HepG2 (cell line): ENCODE measurements around the gene ZNF524. TPM values are rescaled to one million over a fixed set of nuclear protein-coding genes. Genes with fewer than 3 reads are reported as not detected.

Source experiments
- ATAC-seq: fragments of 200-7000 bp; cut with Tn5 transposase; 3 replicates; pipeline ENCODE4 v1.9.1; 2020; ENCODE audit warnings: mild to moderate bottlenecking, moderate library complexity
- BruUV-seq: library from RNA; stranded (reverse); fragments of 400-500 nt; replicated peaks from 2 replicates; lab custom pipeline; 2021; lab: Mats Ljungman, UMichigan
- CTCF ChIA-PET: fragments of 300-600 bp; formaldehyde crosslinking; extraction: SDS; loops from one replicate; lab custom pipeline; 2021; ENCODE audit warnings: low total read pairs, inconsistent platforms, low intra/inter-chr PET ratio; lab: Yijun Ruan, JAX
- POLR2A ChIA-PET: fragments of 350-600 bp; sonication (Branson Sonifier 250); formaldehyde crosslinking; loops from one replicate; lab custom pipeline; 2020; ENCODE audit warnings: antibody characterized with exemption, inconsistent platforms; lab: Yijun Ruan, JAX
- DNase-seq: peaks from one replicate; pipeline ENCODE4 v3.0.0-alpha.2; 2015; ENCODE audit warnings: low spot score
- FAIRE-seq: peaks from 3 replicates; lab custom pipeline; 2011; peaks lifted over from hg19 to GRCh38; lab: Jason Lieb, UNC
- H2AFZ ChIP-seq: one replicate; pipeline ENCODE4 v1.6.1; 2011; ENCODE audit warnings: low read length, inconsistent platforms
- H3K27ac ChIP-seq: fragments of 300-600 bp; 3 replicates; pipeline ENCODE4 v1.8.0; 2011; ENCODE audit warnings: mixed run types, mild to moderate bottlenecking, mixed read lengths, low read length, inconsistent platforms; ENCODE audit not compliant: insufficient read depth; ENCODE audit errors: extremely low read length
- H3K27me3 ChIP-seq, 2 experiments: fragments of 200-600 bp in 1 of 2; 2 replicates in 1 of 2; 3 replicates in 1 of 2; pipeline versions ENCODE4 v1.6.0 to v1.8.0; 2011; ENCODE audit warnings: low read length in 2 of 2, mild to moderate bottlenecking in 2 of 2, moderate library complexity in 2 of 2, inconsistent platforms in 1 of 2; ENCODE audit not compliant: insufficient read depth in 2 of 2, control insufficient read depth in 1 of 2
- H3K36me3 ChIP-seq, 2 experiments: fragments of 200-600 bp in 1 of 2; replicated peaks in 1 of 2; 2 replicates in 1 of 2; 3 replicates in 1 of 2; pipeline versions ENCODE4 v1.5.1 to v1.8.0; 2011; ENCODE audit warnings: low read length in 2 of 2, inconsistent platforms in 1 of 2; ENCODE audit not compliant: insufficient read depth in 2 of 2, control insufficient read depth in 1 of 2
- H3K4me1 ChIP-seq: 2 replicates; pipeline ENCODE4 v1.5.1; 2012; ENCODE audit warnings: low read length, inconsistent platforms; ENCODE audit not compliant: insufficient read depth
- H3K4me2 ChIP-seq: 2 replicates; pipeline ENCODE4 v1.6.0; 2011; ENCODE audit warnings: low read depth, low read length, inconsistent platforms
- H3K4me3 ChIP-seq, 3 experiments: fragments of 200-600 bp in 1 of 3; sonication (generic), shearing (Covaris generic) in 1 of 3; replicated peaks in 1 of 3; 2 replicates each; pipeline ENCODE4 v1.5.1; 2011 to 2016; ENCODE audit warnings: low read length in 3 of 3, inconsistent platforms in 2 of 3, low read depth in 2 of 3, mild to moderate bottlenecking in 2 of 3, control low read depth in 1 of 3, mixed read lengths in 1 of 3; ENCODE audit not compliant: insufficient read depth in 1 of 3
- H3K79me2 ChIP-seq: one replicate; pipeline ENCODE4 v1.6.1; 2011; ENCODE audit warnings: low read length, inconsistent platforms; ENCODE audit not compliant: insufficient read depth
- H3K9ac ChIP-seq: 2 replicates; pipeline ENCODE4 v1.6.0; 2011; ENCODE audit warnings: mild to moderate bottlenecking, low read depth, low read length, inconsistent platforms; ENCODE audit not compliant: insufficient read depth
- H3K9me3 ChIP-seq: 2 replicates; pipeline ENCODE4 v1.5.1; 2012; ENCODE audit warnings: mild to moderate bottlenecking, low read length
- H4K20me1 ChIP-seq: 2 replicates; pipeline ENCODE4 v1.6.0; 2011; ENCODE audit warnings: inconsistent platforms, mild to moderate bottlenecking, low read length, moderate library complexity; ENCODE audit not compliant: insufficient read depth
- ETV6 ChIP-seq: sonication (generic); formaldehyde crosslinking; conservative IDR thresholded peaks from 2 replicates; pipeline ENCODE4 v1.4.0; 2020; ENCODE audit warnings: missing genetic modification reagents
- FOXA1 ChIP-seq, 2 experiments: fragments of 450-650 bp in 1 of 2; sonication (generic) in 1 of 2; formaldehyde crosslinking in 1 of 2; IDR thresholded peaks; 2 replicates each; pipeline versions ENCODE4 v1.4.0 to v1.6.1; 2016 to 2020; ENCODE audit warnings: missing genetic modification reagents in 1 of 2
- FOXA3 ChIP-seq: IDR thresholded peaks from 2 replicates; pipeline ENCODE4 v1.6.1; 2016; ENCODE audit warnings: missing genetic modification reagents, missing compliant biosample characterization
- NCOA1 ChIP-seq: sonication (generic); formaldehyde crosslinking; IDR thresholded peaks from 2 replicates; pipeline ENCODE4 v1.9.0; 2021; ENCODE audit warnings: missing genetic modification reagents
- SMC3 ChIP-seq: IDR thresholded peaks from 2 replicates; pipeline ENCODE4 v1.6.1; 2011; ENCODE audit warnings: low read length, improper control_type of control experiment
- STAG1 ChIP-seq: sonication (generic); formaldehyde crosslinking; IDR thresholded peaks from 2 replicates; pipeline ENCODE4 v1.4.0; 2020; ENCODE audit warnings: missing genetic modification reagents
- ZNF136 ChIP-seq: sonication (generic); formaldehyde crosslinking; IDR thresholded peaks from 2 replicates; pipeline ENCODE4 v1.8.1; 2022; ENCODE audit warnings: low read depth, mild to moderate bottlenecking, moderate library complexity, missing genetic modification reagents
- WGBS: methylation state at CpG from one replicate; pipeline ENCODE4 v1.1.6; 2017; ENCODE audit warnings: low lambda C conversion rate; 5-methylcytosine and 5-hydroxymethylcytosine counted together
- in situ Hi-C: cut with HindIII; loops from 2 replicates; pipeline ENCODE4 v1.10.0; 2017; ENCODE audit warnings: low pct_unique_long_range_greater_than_20kb; ENCODE audit not compliant: extremely low pct_ligation_motif_present
- intact Hi-C: fragments of 100-400 bp; cut with micrococcal nuclease; formaldehyde crosslinking; loops from one replicate; pipeline ENCODE4 v1.10.0; 2022; ENCODE audit not compliant: unreplicated experiment
- polyA plus RNA-seq, 8 experiments: library from polyadenylated mRNA; depleted of rRNA in 3 of 8; stranded (reverse) in 7 of 8; unstranded in 1 of 8; fragments of >200 nt; fragmentation: Illumina TruSeq in 4 of 8; extraction: Trizol in 4 of 8; gene quantifications; 2 replicates each; pipeline versions ENCODE4 v1.2.1 to v1.2.3, GENCODE V29; 2011 to 2016; ENCODE audit warnings: low read depth in 4 of 8, missing spikeins in 1 of 8, mixed read lengths in 1 of 8; ENCODE audit not compliant: insufficient read depth in 1 of 8
- total RNA-seq, 5 experiments: library from RNA; depleted of rRNA; stranded (reverse); fragments of >200 nt; fragmentation: Illumina TruSeq; extraction: Trizol; gene quantifications; 2 replicates each; pipeline ENCODE4 v1.2.3, GENCODE V29; 2016; ENCODE audit warnings: low read depth in 1 of 5
- TF ChIP-seq, protein P1 (sequence below): sonication (generic); formaldehyde crosslinking; IDR thresholded peaks from 2 replicates; pipeline ENCODE4 v1.4.0; 2020; ENCODE audit warnings: missing genetic modification reagents, borderline replicate concordance
- TF ChIP-seq, protein P2 (sequence below): sonication (generic); formaldehyde crosslinking; IDR thresholded peaks from 2 replicates; pipeline ENCODE4 v1.8.0; 2023; ENCODE audit warnings: mild to moderate bottlenecking, missing genetic modification reagents
- TF ChIP-seq, protein P3 (sequence below): sonication (generic); formaldehyde crosslinking; IDR thresholded peaks from 2 replicates; pipeline ENCODE4 v1.5.1; 2020; ENCODE audit warnings: mild to moderate bottlenecking, moderate library complexity, missing genetic modification reagents
- TF ChIP-seq, protein P4 (sequence below): sonication (generic); formaldehyde crosslinking; IDR thresholded peaks from 2 replicates; pipeline ENCODE4 v1.4.0; 2020; ENCODE audit warnings: missing genetic modification reagents

ZNF524 gene
- total and polyA plus RNA-seq, 2 of the 13 experiments (the other 11 are each of a cell fraction or from before 2014, with no cell fraction given), result 3.2 to 4.6 TPM

DNA sequence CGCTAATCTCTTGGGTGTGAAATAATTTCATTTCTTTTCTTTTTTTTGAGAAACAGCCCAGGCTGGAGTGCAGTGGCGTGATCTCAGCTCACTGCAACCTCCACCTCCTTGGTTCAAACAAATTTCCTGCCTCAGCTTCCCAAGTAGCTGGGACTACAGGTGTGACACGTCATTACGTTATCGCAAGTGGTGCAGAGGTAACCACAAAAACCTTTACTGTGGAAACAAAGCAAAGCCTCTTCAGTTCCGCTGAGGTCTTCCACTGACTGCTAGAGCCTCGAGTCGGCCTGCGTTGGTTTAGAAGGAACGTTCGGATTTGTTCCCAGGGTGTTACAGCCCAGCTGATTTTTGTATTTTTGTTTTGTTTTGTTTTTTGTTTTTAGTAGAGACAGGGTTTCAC, 26.3 kb downstream of the ZNF524 start (continued):
- TF ChIP-seq, protein P1, sequence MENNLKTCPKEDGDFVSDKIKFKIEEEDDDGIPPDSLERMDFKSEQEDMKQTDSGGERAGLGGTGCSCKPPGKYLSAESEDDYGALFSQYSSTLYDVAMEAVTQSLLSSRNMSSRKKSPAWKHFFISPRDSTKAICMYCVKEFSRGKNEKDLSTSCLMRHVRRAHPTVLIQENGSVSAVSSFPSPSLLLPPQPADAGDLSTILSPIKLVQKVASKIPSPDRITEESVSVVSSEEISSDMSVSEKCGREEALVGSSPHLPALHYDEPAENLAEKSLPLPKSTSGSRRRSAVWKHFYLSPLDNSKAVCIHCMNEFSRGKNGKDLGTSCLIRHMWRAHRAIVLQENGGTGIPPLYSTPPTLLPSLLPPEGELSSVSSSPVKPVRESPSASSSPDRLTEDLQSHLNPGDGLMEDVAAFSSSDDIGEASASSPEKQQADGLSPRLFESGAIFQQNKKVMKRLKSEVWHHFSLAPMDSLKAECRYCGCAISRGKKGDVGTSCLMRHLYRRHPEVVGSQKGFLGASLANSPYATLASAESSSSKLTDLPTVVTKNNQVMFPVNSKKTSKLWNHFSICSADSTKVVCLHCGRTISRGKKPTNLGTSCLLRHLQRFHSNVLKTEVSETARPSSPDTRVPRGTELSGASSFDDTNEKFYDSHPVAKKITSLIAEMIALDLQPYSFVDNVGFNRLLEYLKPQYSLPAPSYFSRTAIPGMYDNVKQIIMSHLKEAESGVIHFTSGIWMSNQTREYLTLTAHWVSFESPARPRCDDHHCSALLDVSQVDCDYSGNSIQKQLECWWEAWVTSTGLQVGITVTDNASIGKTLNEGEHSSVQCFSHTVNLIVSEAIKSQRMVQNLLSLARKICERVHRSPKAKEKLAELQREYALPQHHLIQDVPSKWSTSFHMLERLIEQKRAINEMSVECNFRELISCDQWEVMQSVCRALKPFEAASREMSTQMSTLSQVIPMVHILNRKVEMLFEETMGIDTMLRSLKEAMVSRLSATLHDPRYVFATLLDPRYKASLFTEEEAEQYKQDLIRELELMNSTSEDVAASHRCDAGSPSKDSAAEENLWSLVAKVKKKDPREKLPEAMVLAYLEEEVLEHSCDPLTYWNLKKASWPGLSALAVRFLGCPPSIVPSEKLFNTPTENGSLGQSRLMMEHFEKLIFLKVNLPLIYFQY (CRISPR knock-in tag), result no peak

DNA sequence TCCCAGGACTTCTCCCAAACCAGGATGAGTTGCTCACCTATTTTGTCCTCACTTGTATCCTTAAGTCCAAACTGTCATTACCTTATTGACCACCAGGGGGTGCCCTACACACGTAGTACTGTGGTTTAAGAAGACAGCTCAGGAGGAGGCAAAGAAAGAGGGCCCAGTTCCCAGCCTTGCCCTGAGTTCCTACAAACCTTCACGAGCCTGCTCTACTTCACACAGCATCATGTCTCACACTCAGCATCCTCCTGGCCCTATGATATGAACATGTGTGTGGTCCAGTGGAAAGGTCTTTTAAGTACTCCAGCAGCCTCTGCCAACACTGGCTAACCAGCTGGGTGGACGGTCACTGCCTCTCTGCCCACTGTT, 32.4 kb downstream of the ZNF524 start:
- Histone ChIP-seq H3K9me3 (no peaks in the 10 kb centered on the region), H3K4me3 (no peak overlapping the region), H4K20me1 (no peaks in the 10 kb centered on the region), H3K4me1 (peaks cover 38% of the 10 kb centered on the region), H3K4me2 (peak overlapping the region; percentile 66), H3K27me3 (no peaks in the 10 kb centered on the region; a peak in 1 of 5 replicates), H3K79me2 (peaks cover 23% of the 10 kb centered on the region), H3K36me3 (no peaks in the 10 kb centered on the region), H3K27ac (no peak overlapping the region), H3K9ac (no peak overlapping the region), H2AFZ (no peak overlapping the region)
- no TSS peak for BruUV-seq
- POLR2A ChIA-PET, result interaction anchor here (2.0 to 3.1 kb wide), 5 partner anchors 8 to 156 kb away, joined by 7 to 13 read pairs (median 11); partner anchors contain the start of genes FIZ1, U2AF2, ZNF581 and ZNF628
- CTCF ChIA-PET, result interaction anchor here (1.3 to 2.6 kb wide), 4 partner anchors 11 to 177 kb away, joined by 4 to 37 read pairs (median 12); partner anchors contain the start of gene ZNF581
- peak; percentile 88 for DNase-seq
- ATAC-seq, result peak; percentile 63
- FAIRE-seq, result peak; percentile 18
- 28% methylated on average over 3 of the region's 3 CpGs for WGBS
- in situ Hi-C loops (no loop called here), intact Hi-C loops (loop anchor here (1.0 to 10.0 kb wide), 3 partner anchors 48 to 175 kb away; partner anchors contain the start of gene ZNF579)
- TF ChIP-seq, protein P2, sequence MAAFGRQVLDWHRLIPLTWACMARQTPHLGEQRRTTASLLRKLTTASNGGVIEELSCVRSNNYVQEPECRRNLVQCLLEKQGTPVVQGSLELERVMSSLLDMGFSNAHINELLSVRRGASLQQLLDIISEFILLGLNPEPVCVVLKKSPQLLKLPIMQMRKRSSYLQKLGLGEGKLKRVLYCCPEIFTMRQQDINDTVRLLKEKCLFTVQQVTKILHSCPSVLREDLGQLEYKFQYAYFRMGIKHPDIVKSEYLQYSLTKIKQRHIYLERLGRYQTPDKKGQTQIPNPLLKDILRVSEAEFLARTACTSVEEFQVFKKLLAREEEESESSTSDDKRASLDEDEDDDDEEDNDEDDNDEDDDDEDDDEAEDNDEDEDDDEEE, result 0 out of 2 replicates have a peak, but pooled peaks have one; percentile 24
- TF ChIP-seq STAG1 (CRISPR knock-in tag) (peak; percentile 74), NCOA1 (no peak), ETV6 (no peak), FOXA1 (IDR thresholded peaks at IDR 0.05) (no peak), FOXA1 (CRISPR knock-in tag; IDR thresholded peaks at IDR 0.05) (peak; percentile 63), SMC3 (peak; percentile 41), ZNF136 (CRISPR knock-in tag) (no peak), FOXA3 (CRISPR knock-in tag) (peak; percentile 34; the same call in 1 of the 2 replicates)
- TF ChIP-seq, protein P3, sequence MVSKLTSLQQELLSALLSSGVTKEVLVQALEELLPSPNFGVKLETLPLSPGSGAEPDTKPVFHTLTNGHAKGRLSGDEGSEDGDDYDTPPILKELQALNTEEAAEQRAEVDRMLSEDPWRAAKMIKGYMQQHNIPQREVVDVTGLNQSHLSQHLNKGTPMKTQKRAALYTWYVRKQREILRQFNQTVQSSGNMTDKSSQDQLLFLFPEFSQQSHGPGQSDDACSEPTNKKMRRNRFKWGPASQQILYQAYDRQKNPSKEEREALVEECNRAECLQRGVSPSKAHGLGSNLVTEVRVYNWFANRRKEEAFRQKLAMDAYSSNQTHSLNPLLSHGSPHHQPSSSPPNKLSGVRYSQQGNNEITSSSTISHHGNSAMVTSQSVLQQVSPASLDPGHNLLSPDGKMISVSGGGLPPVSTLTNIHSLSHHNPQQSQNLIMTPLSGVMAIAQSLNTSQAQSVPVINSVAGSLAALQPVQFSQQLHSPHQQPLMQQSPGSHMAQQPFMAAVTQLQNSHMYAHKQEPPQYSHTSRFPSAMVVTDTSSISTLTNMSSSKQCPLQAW, result 0 out of 2 replicates have a peak, but pooled peaks have one; percentile 22
- TF ChIP-seq, protein P4, sequence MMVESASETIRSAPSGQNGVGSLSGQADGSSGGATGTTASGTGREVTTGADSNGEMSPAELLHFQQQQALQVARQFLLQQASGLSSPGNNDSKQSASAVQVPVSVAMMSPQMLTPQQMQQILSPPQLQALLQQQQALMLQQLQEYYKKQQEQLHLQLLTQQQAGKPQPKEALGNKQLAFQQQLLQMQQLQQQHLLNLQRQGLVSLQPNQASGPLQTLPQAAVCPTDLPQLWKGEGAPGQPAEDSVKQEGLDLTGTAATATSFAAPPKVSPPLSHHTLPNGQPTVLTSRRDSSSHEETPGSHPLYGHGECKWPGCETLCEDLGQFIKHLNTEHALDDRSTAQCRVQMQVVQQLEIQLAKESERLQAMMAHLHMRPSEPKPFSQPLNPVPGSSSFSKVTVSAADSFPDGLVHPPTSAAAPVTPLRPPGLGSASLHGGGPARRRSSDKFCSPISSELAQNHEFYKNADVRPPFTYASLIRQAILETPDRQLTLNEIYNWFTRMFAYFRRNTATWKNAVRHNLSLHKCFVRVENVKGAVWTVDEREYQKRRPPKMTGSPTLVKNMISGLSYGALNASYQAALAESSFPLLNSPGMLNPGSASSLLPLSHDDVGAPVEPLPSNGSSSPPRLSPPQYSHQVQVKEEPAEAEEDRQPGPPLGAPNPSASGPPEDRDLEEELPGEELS (CRISPR knock-in tag), result no peak
